ENCODE measurements around the gene PRR19.

The PRR19 gene

GRCh38 chr19:42290523-42291434 is 11.2 kb upstream of the PRR19 start:
- no CpG with 5 or more reads among the region's 31 CpGs for WGBS (ENCODE audit: extremely low coverage, insufficient coverage, low lambda C conversion rate)
- no peak for DNase-seq
- no peak overlapping the region for H3K4ac ChIP-seq (ENCODE audit: low read depth, low read length)
- peaks cover 8% of the 10 kb centered on the region for H3K36me3 ChIP-seq (ENCODE audit: control insufficient read depth, insufficient read depth, low read length)
- no peak overlapping the region for H2BK5ac ChIP-seq (ENCODE audit: low read length)
- H3K27me3 ChIP-seq (ENCODE audit: insufficient read depth, low read length, poor library complexity): no peaks in the 10 kb centered on the region
- H3K79me2 ChIP-seq (ENCODE audit: control insufficient read depth, insufficient read depth, low read length): peaks cover 3% of the 10 kb centered on the region
- H3K79me1 ChIP-seq (ENCODE audit: low read length): peaks cover 4% of the 10 kb centered on the region
- H2AK5ac ChIP-seq (ENCODE audit: low read length): no peak overlapping the region
- no peak overlapping the region for H3K56ac ChIP-seq (ENCODE audit: low read length)
- H4K8ac ChIP-seq (ENCODE audit: low read depth, low read length): no peak overlapping the region
- no peak overlapping the region for H3K9ac ChIP-seq (ENCODE audit: low read length)
- H3K4me1 ChIP-seq (ENCODE audit: control insufficient read depth, low read depth, low read length): no peaks in the 10 kb centered on the region
- H2BK120ac ChIP-seq (ENCODE audit: low read depth, low read length): no peak overlapping the region
- H3K4me2 ChIP-seq (ENCODE audit: low read length): no peak overlapping the region
- no peak overlapping the region for H3K4me3 ChIP-seq (ENCODE audit: low read length)
- H2BK15ac ChIP-seq (replicated peaks; ENCODE audit: low read depth): no peak overlapping the region
- no peak overlapping the region for H4K5ac ChIP-seq (ENCODE audit: low read length)
- no peak overlapping the region for H3K27ac ChIP-seq (ENCODE audit: low read depth, low read length)
- no peak overlapping the region for H3K18ac ChIP-seq (ENCODE audit: low read length)
- no peak overlapping the region for H3K23ac ChIP-seq (ENCODE audit: low read length)

GRCh38 chr19:42291435-42291810 is 10.5 kb upstream of the PRR19 start:
- Histone ChIP-seq H3K23ac (ENCODE audit: low read length) (no peak overlapping the region), H2BK15ac (replicated peaks; ENCODE audit: low read depth) (no peak overlapping the region), H4K8ac (ENCODE audit: low read depth, low read length) (no peak overlapping the region), H3K4ac (ENCODE audit: low read depth, low read length) (no peak overlapping the region), H3K4me1 (ENCODE audit: control insufficient read depth, low read depth, low read length) (no peaks in the 10 kb centered on the region), H2BK5ac (ENCODE audit: low read length) (no peak overlapping the region), H2AK5ac (ENCODE audit: low read length) (no peak overlapping the region), H3K4me2 (ENCODE audit: low read length) (no peak overlapping the region), H3K4me3 (ENCODE audit: low read length) (no peak overlapping the region), H3K79me2 (ENCODE audit: control insufficient read depth, insufficient read depth, low read length) (no peaks in the 10 kb centered on the region), H3K36me3 (ENCODE audit: control insufficient read depth, insufficient read depth, low read length) (peaks cover 8% of the 10 kb centered on the region), H3K18ac (ENCODE audit: low read length) (no peak overlapping the region), H3K27ac (ENCODE audit: low read depth, low read length) (no peak overlapping the region), H3K9ac (ENCODE audit: low read length) (no peak overlapping the region), H2BK120ac (ENCODE audit: low read depth, low read length) (no peak overlapping the region), H3K27me3 (ENCODE audit: insufficient read depth, low read length, poor library complexity) (no peaks in the 10 kb centered on the region), H3K79me1 (ENCODE audit: low read length) (no peaks in the 10 kb centered on the region), H3K56ac (ENCODE audit: low read length) (no peak overlapping the region), H4K5ac (ENCODE audit: low read length) (no peak overlapping the region)
- no CpG with 5 or more reads among the region's 9 CpGs for WGBS (ENCODE audit: extremely low coverage, insufficient coverage, low lambda C conversion rate)
- peak; percentile 50 for DNase-seq

- Histone ChIP-seq H3K36me3 (ENCODE audit: control insufficient read depth, insufficient read depth, low read length) (peaks cover 8% of the 10 kb centered on the region), H3K9ac (ENCODE audit: low read length) (no peak overlapping the region)
Observed at GRCh38 chr19:42292042-42292960, 9.6 kb upstream of the PRR19 start.

GRCh38 chr19:42292963-42293362 is 9.0 kb upstream of the PRR19 start:
- no CpG with 5 or more reads among the region's 14 CpGs for WGBS (ENCODE audit: extremely low coverage, insufficient coverage, low lambda C conversion rate)
- no peak overlapping the region for H3K9ac ChIP-seq (ENCODE audit: low read length)
- no peaks in the 10 kb centered on the region for H3K79me2 ChIP-seq (ENCODE audit: control insufficient read depth, insufficient read depth, low read length)
- H3K4me1 ChIP-seq (ENCODE audit: control insufficient read depth, low read depth, low read length): no peaks in the 10 kb centered on the region
- peaks cover 8% of the 10 kb centered on the region for H3K36me3 ChIP-seq (ENCODE audit: control insufficient read depth, insufficient read depth, low read length)
- no peak overlapping the region for H3K23ac ChIP-seq (ENCODE audit: low read length)
- no peak overlapping the region for H2BK120ac ChIP-seq (ENCODE audit: low read depth, low read length)
- DNase-seq: no peak
- no peak overlapping the region for H3K4me3 ChIP-seq (ENCODE audit: low read length)
- no peak overlapping the region for H2BK15ac ChIP-seq (replicated peaks; ENCODE audit: low read depth)
- no peak overlapping the region for H3K56ac ChIP-seq (ENCODE audit: low read length)
- H3K4ac ChIP-seq (ENCODE audit: low read depth, low read length): no peak overlapping the region
- no peak overlapping the region for H2AK5ac ChIP-seq (ENCODE audit: low read length)
- no peak overlapping the region for H3K18ac ChIP-seq (ENCODE audit: low read length)
- H3K27me3 ChIP-seq (ENCODE audit: insufficient read depth, low read length, poor library complexity): no peaks in the 10 kb centered on the region
- no peak overlapping the region for H2BK5ac ChIP-seq (ENCODE audit: low read length)
- H3K79me1 ChIP-seq (ENCODE audit: low read length): no peaks in the 10 kb centered on the region
- H3K27ac ChIP-seq (ENCODE audit: low read depth, low read length): no peak overlapping the region
- H4K5ac ChIP-seq (ENCODE audit: low read length): no peak overlapping the region
- no peak overlapping the region for H4K8ac ChIP-seq (ENCODE audit: low read depth, low read length)
- no peak overlapping the region for H3K4me2 ChIP-seq (ENCODE audit: low read length)

More at GRCh38 chr19:42292042-42292960, 9.6 kb upstream of the PRR19 start:
- H3K27me3 ChIP-seq (ENCODE audit: insufficient read depth, low read length, poor library complexity): no peaks in the 10 kb centered on the region
- no peak overlapping the region for H4K5ac ChIP-seq (ENCODE audit: low read length)
- DNase-seq: no peak
- H3K56ac ChIP-seq (ENCODE audit: low read length): no peak overlapping the region
- H3K4me3 ChIP-seq (ENCODE audit: low read length): no peak overlapping the region
- no peaks in the 10 kb centered on the region for H3K79me1 ChIP-seq (ENCODE audit: low read length)
- no CpG with 5 or more reads among the region's 27 CpGs for WGBS (ENCODE audit: extremely low coverage, insufficient coverage, low lambda C conversion rate)
- H3K4ac ChIP-seq (ENCODE audit: low read depth, low read length): no peak overlapping the region
- H3K23ac ChIP-seq (ENCODE audit: low read length): no peak overlapping the region
- H2BK15ac ChIP-seq (replicated peaks; ENCODE audit: low read depth): no peak overlapping the region
- H3K4me2 ChIP-seq (ENCODE audit: low read length): no peak overlapping the region
- no peak overlapping the region for H4K8ac ChIP-seq (ENCODE audit: low read depth, low read length)
- H3K79me2 ChIP-seq (ENCODE audit: control insufficient read depth, insufficient read depth, low read length): no peaks in the 10 kb centered on the region
- H3K4me1 ChIP-seq (ENCODE audit: control insufficient read depth, low read depth, low read length): no peaks in the 10 kb centered on the region
- no peak overlapping the region for H2BK120ac ChIP-seq (ENCODE audit: low read depth, low read length)
- no peak overlapping the region for H3K27ac ChIP-seq (ENCODE audit: low read depth, low read length)
- H2BK5ac ChIP-seq (ENCODE audit: low read length): no peak overlapping the region
- no peak overlapping the region for H3K18ac ChIP-seq (ENCODE audit: low read length)
- H2AK5ac ChIP-seq (ENCODE audit: low read length): no peak overlapping the region

- no CpG with 5 or more reads among the region's 17 CpGs for WGBS (ENCODE audit: extremely low coverage, insufficient coverage, low lambda C conversion rate)
- no peak overlapping the region for H2BK120ac ChIP-seq (ENCODE audit: low read depth, low read length)
- no peak overlapping the region for H3K23ac ChIP-seq (ENCODE audit: low read length)
- no peak overlapping the region for H3K18ac ChIP-seq (ENCODE audit: low read length)
- no peak overlapping the region for H2BK15ac ChIP-seq (replicated peaks; ENCODE audit: low read depth)
- H3K79me1 ChIP-seq (ENCODE audit: low read length): no peaks in the 10 kb centered on the region
- DNase-seq: no peak
- H3K27ac ChIP-seq (ENCODE audit: low read depth, low read length): no peak overlapping the region
- H3K79me2 ChIP-seq (ENCODE audit: control insufficient read depth, insufficient read depth, low read length): no peaks in the 10 kb centered on the region
- H3K36me3 ChIP-seq (ENCODE audit: control insufficient read depth, insufficient read depth, low read length): peaks cover 8% of the 10 kb centered on the region
- no peak overlapping the region for H2AK5ac ChIP-seq (ENCODE audit: low read length)
- H3K9ac ChIP-seq (ENCODE audit: low read length): no peak overlapping the region
- H3K4ac ChIP-seq (ENCODE audit: low read depth, low read length): no peak overlapping the region
- H3K4me3 ChIP-seq (ENCODE audit: low read length): no peak overlapping the region
- H2BK5ac ChIP-seq (ENCODE audit: low read length): no peak overlapping the region
- no peak overlapping the region for H3K56ac ChIP-seq (ENCODE audit: low read length)
- H4K5ac ChIP-seq (ENCODE audit: low read length): no peak overlapping the region
- no peaks in the 10 kb centered on the region for H3K4me1 ChIP-seq (ENCODE audit: control insufficient read depth, low read depth, low read length)
- no peak overlapping the region for H4K8ac ChIP-seq (ENCODE audit: low read depth, low read length)
- no peaks in the 10 kb centered on the region for H3K27me3 ChIP-seq (ENCODE audit: insufficient read depth, low read length, poor library complexity)
- no peak overlapping the region for H3K4me2 ChIP-seq (ENCODE audit: low read length)
Observed at GRCh38 chr19:42293540-42293939, 8.4 kb upstream of the PRR19 start.
